ENCODE results near the gene POMT2.

Gene POMT2, protein sequence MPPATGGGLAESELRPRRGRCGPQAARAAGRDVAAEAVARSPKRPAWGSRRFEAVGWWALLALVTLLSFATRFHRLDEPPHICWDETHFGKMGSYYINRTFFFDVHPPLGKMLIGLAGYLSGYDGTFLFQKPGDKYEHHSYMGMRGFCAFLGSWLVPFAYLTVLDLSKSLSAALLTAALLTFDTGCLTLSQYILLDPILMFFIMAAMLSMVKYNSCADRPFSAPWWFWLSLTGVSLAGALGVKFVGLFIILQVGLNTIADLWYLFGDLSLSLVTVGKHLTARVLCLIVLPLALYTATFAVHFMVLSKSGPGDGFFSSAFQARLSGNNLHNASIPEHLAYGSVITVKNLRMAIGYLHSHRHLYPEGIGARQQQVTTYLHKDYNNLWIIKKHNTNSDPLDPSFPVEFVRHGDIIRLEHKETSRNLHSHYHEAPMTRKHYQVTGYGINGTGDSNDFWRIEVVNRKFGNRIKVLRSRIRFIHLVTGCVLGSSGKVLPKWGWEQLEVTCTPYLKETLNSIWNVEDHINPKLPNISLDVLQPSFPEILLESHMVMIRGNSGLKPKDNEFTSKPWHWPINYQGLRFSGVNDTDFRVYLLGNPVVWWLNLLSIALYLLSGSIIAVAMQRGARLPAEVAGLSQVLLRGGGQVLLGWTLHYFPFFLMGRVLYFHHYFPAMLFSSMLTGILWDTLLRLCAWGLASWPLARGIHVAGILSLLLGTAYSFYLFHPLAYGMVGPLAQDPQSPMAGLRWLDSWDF

DNA sequence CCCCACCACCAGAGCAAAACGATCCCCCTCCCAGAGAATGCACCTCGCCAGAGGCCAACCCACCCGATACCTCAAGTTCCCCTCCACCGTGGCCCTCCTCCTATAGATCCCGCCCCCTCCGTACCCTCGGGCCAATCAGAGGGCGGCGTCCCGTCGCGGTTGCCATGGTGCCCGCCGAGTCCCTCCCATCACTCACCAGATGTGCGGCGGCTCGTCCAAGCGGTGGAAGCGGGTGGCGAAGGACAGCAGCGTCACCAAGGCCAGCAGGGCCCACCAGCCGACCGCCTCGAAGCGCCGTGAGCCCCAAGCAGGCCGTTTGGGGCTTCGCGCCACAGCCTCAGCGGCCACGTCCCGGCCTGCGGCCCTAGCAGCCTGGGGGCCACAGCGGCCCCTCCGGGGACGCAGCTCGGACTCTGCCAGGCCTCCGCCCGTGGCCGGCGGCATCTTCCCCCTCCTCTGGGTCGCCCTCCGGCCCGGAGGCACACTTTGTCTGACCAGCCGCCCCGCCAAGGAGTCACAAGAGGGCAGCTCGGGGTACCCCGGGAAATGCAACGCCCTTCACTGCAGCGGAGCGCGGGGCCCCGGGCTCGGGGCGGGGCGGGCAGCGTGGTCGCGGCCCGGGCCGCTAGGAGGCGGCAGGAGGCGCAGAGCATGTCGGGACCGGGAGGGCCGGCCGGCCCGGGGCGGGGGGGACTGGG lies at the start of gene POMT2:
Gene POMT2 (minus strand): TSS at position 646 of the 698 bp plus-strand sequence. CDS start 202 bp downstream, at position 444.
- H3K9ac ChIP-seq (ENCODE audit: low read length): peak within 1 kb of the TSS; percentile 51
- H3K4me1 ChIP-seq (ENCODE audit: insufficient read depth, low read length): peaks cover 26% of the 10 kb centered on the region
- H3K27me3 ChIP-seq (ENCODE audit: control insufficient read depth in 1 of 2, insufficient read depth in 2 of 2, low read length in 2 of 2): no peaks in the 10 kb centered on the region
- H3K36me3 ChIP-seq (ENCODE audit: insufficient read depth, low read length): no peaks in the 10 kb centered on the region
- H3K4me3 ChIP-seq (ENCODE audit: low read depth in 1 of 2, low read length in 2 of 2): peak within 1 kb of the TSS; percentile 87 to 88
- H3K27ac ChIP-seq (ENCODE audit: low read depth, low read length): peak within 1 kb of the TSS; percentile 95
- H3K9me3 ChIP-seq (ENCODE audit: low read length): no peaks in the 10 kb centered on the region

DNA sequence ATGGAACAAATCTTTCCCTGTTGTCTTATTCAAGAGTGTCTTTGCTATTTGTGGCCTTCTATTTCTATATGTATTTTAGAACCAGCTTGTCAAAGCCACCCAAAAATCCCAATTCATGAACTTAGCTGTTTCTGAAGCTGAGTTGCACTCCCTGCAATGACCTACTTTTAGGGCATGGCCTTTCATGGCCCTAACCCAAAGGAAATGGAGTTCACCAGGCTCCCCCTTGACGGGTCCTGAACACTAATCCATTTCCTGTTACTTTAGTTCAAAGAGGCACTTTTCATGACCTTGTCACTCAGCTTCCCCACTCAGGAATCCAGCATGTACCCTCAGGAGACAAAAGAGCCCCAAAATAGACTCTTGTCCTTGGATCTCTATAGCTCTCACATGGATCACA lies 48.6 kb upstream of the POMT2 start:
- H3K9me3 ChIP-seq (ENCODE audit: low read length): no peaks in the 10 kb centered on the region
- no peak overlapping the region for H3K9ac ChIP-seq (ENCODE audit: low read length)
- H3K27ac ChIP-seq (ENCODE audit: low read depth, low read length): no peak overlapping the region
- no peaks in the 10 kb centered on the region for H3K36me3 ChIP-seq (ENCODE audit: insufficient read depth, low read length)
- no peaks in the 10 kb centered on the region for H3K4me1 ChIP-seq (ENCODE audit: insufficient read depth, low read length)
- no peak overlapping the region for H3K4me3 ChIP-seq (ENCODE audit: low read depth in 1 of 2, low read length in 2 of 2)
- no peaks in the 10 kb centered on the region for H3K27me3 ChIP-seq (ENCODE audit: control insufficient read depth in 1 of 2, insufficient read depth in 2 of 2, low read length in 2 of 2)

DNA sequence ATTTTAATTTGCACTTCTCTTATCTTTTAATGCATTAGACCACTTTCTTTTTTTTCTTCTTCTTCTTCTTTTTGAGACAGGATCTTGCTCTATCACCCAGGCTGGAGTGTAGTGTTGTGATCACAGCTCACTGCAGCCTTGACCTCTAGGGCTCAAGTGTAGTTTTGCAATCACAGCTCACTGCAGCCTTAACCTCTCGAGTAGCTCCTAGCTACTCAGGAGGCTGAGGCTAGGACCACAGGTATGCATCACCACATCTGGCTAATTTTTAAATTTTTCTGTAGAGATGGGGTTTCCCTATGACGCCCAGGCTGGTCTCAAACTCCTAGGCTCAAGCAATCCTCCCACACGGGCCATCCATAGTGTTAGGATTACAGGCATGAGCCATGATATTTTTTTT lies 43.5 kb upstream of the POMT2 start:
- Histone ChIP-seq H3K27me3 (ENCODE audit: control insufficient read depth in 1 of 2, insufficient read depth in 2 of 2, low read length in 2 of 2) (no peaks in the 10 kb centered on the region), H3K9ac (ENCODE audit: low read length) (no peak overlapping the region), H3K9me3 (ENCODE audit: low read length) (no peaks in the 10 kb centered on the region), H3K4me3 (ENCODE audit: low read depth in 1 of 2, low read length in 2 of 2) (no peak overlapping the region), H3K4me1 (ENCODE audit: insufficient read depth, low read length) (no peaks in the 10 kb centered on the region), H3K36me3 (ENCODE audit: insufficient read depth, low read length) (no peaks in the 10 kb centered on the region), H3K27ac (ENCODE audit: low read depth, low read length) (no peak overlapping the region)

DNA sequence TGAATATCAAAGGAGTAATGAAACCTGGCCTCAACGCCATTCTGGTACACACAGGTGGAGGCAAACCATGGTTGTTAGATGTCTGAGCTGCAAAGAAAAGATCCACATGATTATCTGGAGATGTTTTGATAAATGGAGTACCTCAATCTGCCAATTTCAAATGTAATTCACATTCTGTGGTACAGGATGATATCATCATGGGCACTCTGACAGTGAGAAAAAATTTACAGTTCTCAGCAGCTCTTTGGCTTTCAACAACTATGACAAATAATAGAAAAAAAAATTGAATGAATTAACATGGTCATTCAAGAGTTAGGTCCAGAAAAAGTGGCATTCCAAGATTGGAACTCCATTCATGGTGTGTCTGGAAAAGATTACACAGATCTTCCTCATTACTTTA lies 38.9 kb upstream of the POMT2 start:
- Histone ChIP-seq H3K27me3 (ENCODE audit: control insufficient read depth in 1 of 2, insufficient read depth in 2 of 2, low read length in 2 of 2) (no peaks in the 10 kb centered on the region), H3K36me3 (ENCODE audit: insufficient read depth, low read length) (no peaks in the 10 kb centered on the region), H3K9me3 (ENCODE audit: low read length) (no peaks in the 10 kb centered on the region), H3K9ac (ENCODE audit: low read length) (no peak overlapping the region), H3K4me1 (ENCODE audit: insufficient read depth, low read length) (no peaks in the 10 kb centered on the region), H3K27ac (ENCODE audit: low read depth, low read length) (no peak overlapping the region), H3K4me3 (ENCODE audit: low read depth in 1 of 2, low read length in 2 of 2) (no peak overlapping the region)

DNA sequence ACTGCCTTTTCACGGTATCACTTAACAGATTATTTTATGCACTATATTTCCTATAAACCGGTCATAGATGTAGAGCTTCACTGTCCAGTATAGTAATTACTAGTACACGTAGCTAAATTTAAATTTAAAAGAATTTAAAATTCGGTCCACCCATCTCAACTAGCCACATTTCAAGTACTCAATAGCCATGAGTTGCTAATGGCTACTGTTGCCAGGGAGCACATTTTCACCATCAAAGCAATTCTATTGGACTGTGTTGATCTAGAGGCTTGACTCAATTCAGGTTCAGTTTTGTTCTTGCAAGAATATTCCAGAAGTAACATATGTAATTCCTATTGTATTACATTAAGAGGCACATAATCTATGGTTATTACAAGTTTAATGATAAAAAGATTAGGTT lies 36.2 kb upstream of the POMT2 start:
- Histone ChIP-seq H3K4me3 (ENCODE audit: low read depth in 1 of 2, low read length in 2 of 2) (no peak overlapping the region), H3K27ac (ENCODE audit: low read depth, low read length) (no peak overlapping the region), H3K27me3 (ENCODE audit: control insufficient read depth in 1 of 2, insufficient read depth in 2 of 2, low read length in 2 of 2) (no peaks in the 10 kb centered on the region), H3K4me1 (ENCODE audit: insufficient read depth, low read length) (no peaks in the 10 kb centered on the region), H3K36me3 (ENCODE audit: insufficient read depth, low read length) (no peaks in the 10 kb centered on the region), H3K9ac (ENCODE audit: low read length) (no peak overlapping the region), H3K9me3 (ENCODE audit: low read length) (no peaks in the 10 kb centered on the region)

DNA sequence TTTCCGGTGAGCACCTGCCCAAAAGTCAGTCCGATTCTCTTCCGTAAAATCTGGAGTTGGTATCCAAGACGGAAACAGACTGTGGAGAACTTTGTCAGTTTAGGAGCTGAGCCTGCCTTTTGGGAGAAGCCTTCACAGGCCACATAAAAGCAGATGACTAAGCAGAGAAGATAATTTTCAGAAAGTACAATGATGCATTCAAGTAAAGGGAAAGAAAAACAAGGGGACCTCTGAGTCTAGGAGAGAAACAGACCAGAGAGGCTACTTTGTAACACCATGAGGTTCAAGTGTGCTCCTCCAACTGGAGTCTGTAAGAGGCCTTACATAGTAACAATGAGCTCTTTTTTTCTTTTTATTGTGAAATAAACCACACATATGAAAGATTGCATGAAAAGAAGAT lies 35.1 kb upstream of the POMT2 start:
- Histone ChIP-seq H3K4me1 (ENCODE audit: insufficient read depth, low read length) (no peaks in the 10 kb centered on the region), H3K27me3 (ENCODE audit: control insufficient read depth in 1 of 2, insufficient read depth in 2 of 2, low read length in 2 of 2) (no peaks in the 10 kb centered on the region), H3K36me3 (ENCODE audit: insufficient read depth, low read length) (no peaks in the 10 kb centered on the region), H3K27ac (ENCODE audit: low read depth, low read length) (no peak overlapping the region), H3K9me3 (ENCODE audit: low read length) (no peaks in the 10 kb centered on the region), H3K9ac (ENCODE audit: low read length) (no peak overlapping the region), H3K4me3 (ENCODE audit: low read depth in 1 of 2, low read length in 2 of 2) (no peak overlapping the region)

DNA sequence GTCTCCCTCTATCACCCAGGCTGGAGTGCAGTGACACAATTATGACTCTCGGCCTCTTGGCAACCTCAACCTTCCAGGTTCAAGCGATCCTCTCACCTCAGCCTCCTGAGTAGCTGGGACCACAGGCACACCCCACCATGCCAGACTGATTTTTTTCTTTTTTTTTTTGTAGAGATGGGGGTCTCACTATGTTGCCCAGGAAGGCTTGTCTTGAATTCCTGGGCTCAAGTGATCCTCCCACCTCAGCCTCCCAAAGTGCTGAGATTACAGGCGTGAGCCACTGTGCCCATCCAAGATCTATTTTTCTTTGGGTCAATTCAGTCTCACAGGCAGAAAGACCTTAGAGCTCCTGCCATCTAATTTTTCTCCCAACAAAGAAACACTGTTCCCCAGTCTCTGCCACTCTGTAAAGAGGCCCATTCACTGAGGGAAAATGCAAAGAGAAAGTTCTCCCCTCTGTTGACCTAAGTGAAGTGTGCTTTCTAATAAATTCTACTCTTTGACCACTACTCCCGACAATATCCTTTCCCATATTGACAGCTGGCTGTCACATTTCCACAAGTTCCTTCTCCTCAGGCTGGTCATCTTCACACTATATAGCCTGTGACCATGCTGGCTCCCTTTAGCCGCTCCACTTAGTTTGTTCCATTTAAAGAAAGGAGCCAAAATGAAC lies 32.9 kb upstream of the POMT2 start:
- Histone ChIP-seq H3K9me3 (ENCODE audit: low read length) (no peaks in the 10 kb centered on the region), H3K4me3 (ENCODE audit: low read depth in 1 of 2, low read length in 2 of 2) (no peak overlapping the region)

DNA sequence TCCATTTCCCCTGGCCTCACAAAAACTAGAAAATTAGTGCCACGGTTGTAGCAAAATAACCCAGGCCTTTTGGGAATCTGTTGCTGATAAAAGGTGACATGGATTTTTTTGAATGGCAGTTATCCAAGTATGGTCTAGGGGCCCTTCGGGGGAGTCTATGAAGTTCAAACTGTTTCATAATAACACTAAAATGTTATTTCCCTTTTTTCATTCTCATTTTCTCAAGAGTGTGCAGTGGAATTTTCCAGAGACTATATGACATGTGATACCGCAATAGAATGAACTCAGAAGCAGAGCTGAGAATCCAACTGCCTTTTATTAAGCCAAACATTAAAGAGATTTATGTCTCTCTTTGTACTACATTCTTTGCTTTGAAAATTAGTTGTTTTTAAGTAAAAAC lies 27.1 kb upstream of the POMT2 start:
- Histone ChIP-seq H3K4me1 (ENCODE audit: insufficient read depth, low read length) (no peaks in the 10 kb centered on the region), H3K4me3 (ENCODE audit: low read depth in 1 of 2, low read length in 2 of 2) (no peak overlapping the region), H3K9me3 (ENCODE audit: low read length) (no peaks in the 10 kb centered on the region), H3K9ac (ENCODE audit: low read length) (no peak overlapping the region), H3K27me3 (ENCODE audit: control insufficient read depth in 1 of 2, insufficient read depth in 2 of 2, low read length in 2 of 2) (no peaks in the 10 kb centered on the region), H3K27ac (ENCODE audit: low read depth, low read length) (no peak overlapping the region), H3K36me3 (ENCODE audit: insufficient read depth, low read length) (peaks cover 17% of the 10 kb centered on the region)

More for the DNA sequence above, 32.9 kb upstream of the POMT2 start:
- Histone ChIP-seq H3K36me3 (ENCODE audit: insufficient read depth, low read length) (peaks cover 7% of the 10 kb centered on the region), H3K27me3 (ENCODE audit: control insufficient read depth in 1 of 2, insufficient read depth in 2 of 2, low read length in 2 of 2) (no peaks in the 10 kb centered on the region), H3K4me1 (ENCODE audit: insufficient read depth, low read length) (no peaks in the 10 kb centered on the region), H3K9ac (ENCODE audit: low read length) (no peak overlapping the region), H3K27ac (ENCODE audit: low read depth, low read length) (no peak overlapping the region)

DNA sequence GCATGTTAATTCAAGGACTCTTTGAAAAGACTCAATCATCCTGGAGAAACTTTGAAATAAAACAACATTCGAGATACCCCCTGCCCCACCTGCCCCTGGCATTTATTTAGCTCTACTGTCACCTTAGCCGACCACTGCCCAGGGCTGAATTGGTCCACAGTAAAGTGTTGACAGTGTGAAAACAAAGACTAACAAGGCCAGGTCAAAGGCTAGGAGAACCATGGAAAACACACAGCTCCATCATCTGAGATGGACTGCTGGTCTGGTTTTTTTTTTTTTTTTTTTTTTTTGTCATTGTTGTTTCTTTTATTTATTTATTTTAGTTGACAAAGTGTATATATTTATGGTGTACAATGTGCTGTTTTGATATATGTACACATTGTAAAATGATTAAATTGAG lies 25.8 kb upstream of the POMT2 start:
- Histone ChIP-seq H3K4me1 (ENCODE audit: insufficient read depth, low read length) (no peaks in the 10 kb centered on the region), H3K9ac (ENCODE audit: low read length) (no peak overlapping the region), H3K27ac (ENCODE audit: low read depth, low read length) (no peak overlapping the region), H3K27me3 (ENCODE audit: control insufficient read depth in 1 of 2, insufficient read depth in 2 of 2, low read length in 2 of 2) (no peaks in the 10 kb centered on the region), H3K36me3 (ENCODE audit: insufficient read depth, low read length) (peaks cover 27% of the 10 kb centered on the region), H3K4me3 (ENCODE audit: low read depth in 1 of 2, low read length in 2 of 2) (no peak overlapping the region), H3K9me3 (ENCODE audit: low read length) (no peaks in the 10 kb centered on the region)

DNA sequence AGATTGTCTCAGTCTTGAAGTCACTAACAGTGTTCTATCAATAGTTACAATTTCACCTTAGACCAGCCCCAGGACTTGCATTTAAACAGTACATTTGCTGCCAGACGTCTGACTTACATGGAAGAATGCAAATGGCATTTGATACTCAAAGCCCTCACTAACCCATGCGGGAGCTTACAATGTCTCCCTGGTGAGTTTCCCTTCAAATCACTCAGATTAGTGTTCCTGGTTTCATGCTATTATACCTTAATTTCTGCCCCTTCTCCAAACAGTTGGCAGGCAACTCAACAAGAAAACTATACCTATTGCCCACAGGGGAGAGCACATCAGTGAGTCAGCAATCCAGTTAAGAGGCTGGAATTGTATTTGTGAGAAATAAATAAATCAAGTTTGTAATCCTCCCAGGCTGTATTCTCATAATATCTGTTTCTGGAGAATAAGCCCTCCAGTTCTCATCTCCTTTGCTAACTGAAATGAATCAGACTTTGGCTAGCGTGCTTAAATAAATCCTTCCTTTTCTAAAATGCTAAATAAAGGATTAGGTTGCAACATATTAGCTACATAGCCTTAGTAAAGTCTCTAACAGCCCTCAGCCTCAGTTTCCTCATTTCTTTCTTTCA lies 23.8 kb upstream of the POMT2 start:
- Histone ChIP-seq H3K9ac (ENCODE audit: low read length) (no peak overlapping the region), H3K9me3 (ENCODE audit: low read length) (no peaks in the 10 kb centered on the region), H3K36me3 (ENCODE audit: insufficient read depth, low read length) (peaks cover 31% of the 10 kb centered on the region)

DNA sequence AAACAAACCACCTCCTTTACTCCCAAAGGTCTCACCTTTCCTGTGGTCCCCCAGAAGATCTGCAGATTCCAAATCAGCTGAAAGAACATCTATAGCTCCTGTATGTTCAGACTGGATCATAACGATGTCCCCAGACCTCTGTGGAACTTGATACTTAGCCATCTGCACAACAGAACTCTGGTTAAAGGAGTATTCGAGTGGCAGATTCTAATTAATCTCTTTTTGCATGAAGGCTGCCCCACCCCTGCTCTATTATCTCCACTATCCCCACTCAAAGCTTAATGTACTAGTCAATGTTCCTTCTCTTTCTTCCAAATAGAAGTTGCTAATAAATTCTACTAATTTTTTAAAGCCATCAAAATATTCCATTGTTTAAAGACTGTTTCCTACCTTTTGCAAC lies 23.0 kb upstream of the POMT2 start:
- Histone ChIP-seq H3K27ac (ENCODE audit: low read depth, low read length) (no peak overlapping the region), H3K4me1 (ENCODE audit: insufficient read depth, low read length) (no peaks in the 10 kb centered on the region), H3K9ac (ENCODE audit: low read length) (no peak overlapping the region), H3K36me3 (ENCODE audit: insufficient read depth, low read length) (peaks cover 39% of the 10 kb centered on the region), H3K4me3 (ENCODE audit: low read depth in 1 of 2, low read length in 2 of 2) (no peak overlapping the region), H3K9me3 (ENCODE audit: low read length) (no peaks in the 10 kb centered on the region), H3K27me3 (ENCODE audit: control insufficient read depth in 1 of 2, insufficient read depth in 2 of 2, low read length in 2 of 2) (no peaks in the 10 kb centered on the region)

More for the DNA sequence above, 23.8 kb upstream of the POMT2 start:
- Histone ChIP-seq H3K4me3 (ENCODE audit: low read depth in 1 of 2, low read length in 2 of 2) (no peak overlapping the region), H3K27me3 (ENCODE audit: control insufficient read depth in 1 of 2, insufficient read depth in 2 of 2, low read length in 2 of 2) (no peaks in the 10 kb centered on the region), H3K27ac (ENCODE audit: low read depth, low read length) (no peak overlapping the region), H3K4me1 (ENCODE audit: insufficient read depth, low read length) (no peaks in the 10 kb centered on the region)

Measured in muscle layer of colon (tissue), 2 donors.